ENCODE results near the gene MAP3K20.
"Not testable (repeated sequence)": the region's sequence is repeated elsewhere in the genome, so short reads cannot be mapped to it uniquely, and the experiment has no call there.

The MAP3K20 gene

DNA sequence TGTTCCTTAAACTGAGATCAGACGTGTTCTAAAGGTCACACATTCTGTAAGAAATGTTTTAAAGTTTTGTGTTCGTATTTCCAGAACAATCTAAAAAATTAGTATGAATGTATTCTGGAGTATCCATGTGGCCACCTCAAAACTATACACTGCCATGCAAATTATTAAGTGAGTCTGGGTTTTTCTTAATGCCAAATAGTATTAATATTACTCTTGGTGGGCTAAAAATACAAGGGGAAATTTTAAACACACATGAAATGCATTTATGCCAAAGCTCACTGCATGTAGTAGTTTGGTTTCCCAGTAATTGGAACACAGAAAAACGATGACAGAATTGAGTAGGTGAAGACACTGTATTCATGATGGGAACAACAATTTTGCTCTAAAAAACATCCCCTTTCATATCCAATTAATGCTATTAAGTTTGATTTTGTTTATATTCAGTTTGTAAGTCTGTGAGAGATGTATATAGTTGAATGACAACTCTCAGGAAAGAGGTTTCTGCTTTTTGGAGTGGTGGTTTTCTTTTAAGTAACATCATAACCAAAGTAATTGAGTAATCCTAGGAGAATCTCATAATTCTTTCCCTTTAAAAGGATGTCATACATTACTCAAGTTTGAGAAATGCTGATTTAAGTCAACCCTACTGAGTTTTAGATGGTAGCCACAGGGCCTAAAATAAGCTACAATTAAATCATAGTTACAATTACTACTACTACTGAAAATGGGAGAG, 203.3 kb downstream of the MAP3K20 start:
- DNase-seq (ENCODE audit: low read depth in 2 of 2) = no peak

- DNase-seq (ENCODE audit: low read depth in 2 of 2) = no peak
Observed at GRCh38 chr2:173279527-173279868, 203.9 kb downstream of the MAP3K20 start.

- DNase-seq (ENCODE audit: low read depth in 2 of 2) = no peak
Observed at GRCh38 chr2:173280853-173281252, 205.2 kb downstream of the MAP3K20 start.

GRCh38 chr2:173281898-173282297, 206.3 kb downstream of the MAP3K20 start:
- not testable (repeated sequence) for DNase-seq (ENCODE audit: low read depth in 2 of 2)

DNA sequence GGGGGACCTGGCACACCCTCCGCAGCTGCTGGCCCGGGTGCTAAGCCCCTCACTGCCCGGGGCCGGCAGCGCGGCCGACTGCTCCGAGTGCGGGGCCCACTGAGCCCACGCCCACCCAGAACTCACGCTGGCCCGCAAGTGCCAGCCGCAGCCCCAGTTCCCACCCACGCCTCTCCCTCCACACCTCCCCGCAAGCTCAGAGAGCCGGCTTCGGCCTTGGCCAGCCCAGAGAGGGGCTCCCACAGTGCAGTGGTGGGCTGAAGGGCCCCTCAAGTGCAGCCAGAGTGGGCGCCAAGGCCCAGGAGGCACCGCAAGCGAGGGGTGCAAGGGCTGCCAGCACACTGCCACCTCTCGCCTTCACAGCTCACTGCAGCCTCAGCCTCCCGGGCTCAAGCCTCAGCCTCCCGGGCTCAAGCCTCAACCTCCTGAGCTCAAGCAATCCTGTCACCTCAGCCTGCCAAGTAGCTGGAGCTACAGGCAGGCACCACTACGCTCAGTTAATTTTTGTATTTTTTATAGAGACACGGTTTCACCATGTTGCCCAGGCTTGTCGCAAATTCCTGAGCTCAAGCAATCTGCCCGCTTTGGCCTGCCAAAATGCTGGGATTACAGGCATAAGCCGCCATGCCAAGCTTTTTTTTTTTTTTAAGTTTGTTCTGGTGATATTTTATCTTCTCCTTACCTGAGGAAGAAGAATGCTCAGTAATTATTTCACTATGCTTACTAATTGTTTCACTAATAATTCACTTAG, 207.3 kb downstream of the MAP3K20 start:
- DNase-seq (ENCODE audit: low read depth in 2 of 2) = no peak

GRCh38 chr2:173286153-173286809, 210.6 kb downstream of the MAP3K20 start:
- DNase-seq (ENCODE audit: low read depth in 2 of 2) = no peak

- DNase-seq (ENCODE audit: low read depth in 2 of 2) = no peak
Observed at GRCh38 chr2:173287594-173287993, 211.9 kb downstream of the MAP3K20 start.

- peak in 1 of 2 experiments; percentile 2 for DNase-seq (ENCODE audit: low read depth in 2 of 2)
Observed at GRCh38 chr2:173288561-173288960, 212.9 kb downstream of the MAP3K20 start.

- DNase-seq (ENCODE audit: low read depth in 2 of 2) = no peak
Observed at GRCh38 chr2:173290046-173290445, 214.4 kb downstream of the MAP3K20 start.

GRCh38 chr2:173290518-173290917, 214.9 kb downstream of the MAP3K20 start:
- DNase-seq (ENCODE audit: low read depth in 2 of 2) = no peak

GRCh38 chr2:173291412-173291811, 215.8 kb downstream of the MAP3K20 start:
- DNase-seq (ENCODE audit: low read depth in 2 of 2) = no peak

DNA sequence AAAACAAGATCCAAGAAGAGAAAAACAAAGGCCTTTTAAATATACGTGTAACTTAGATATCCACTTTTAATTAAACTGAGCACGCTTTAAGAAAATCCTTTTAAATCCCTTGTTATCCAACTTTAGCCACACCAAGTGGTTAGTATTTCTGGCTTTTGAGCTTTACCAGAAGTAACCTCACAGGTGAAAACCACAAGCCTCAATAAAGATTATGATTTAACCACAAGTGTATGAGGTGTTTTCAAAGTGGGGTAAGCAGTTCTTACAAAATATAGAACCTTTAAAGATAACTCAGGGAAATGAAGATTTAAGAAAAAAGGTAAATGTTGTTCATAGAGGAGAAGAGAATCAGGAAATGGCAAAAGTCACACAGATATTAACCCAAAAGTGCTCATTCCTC, 220.6 kb downstream of the MAP3K20 start:
- DNase-seq (ENCODE audit: low read depth in 2 of 2) = no peak

DNA sequence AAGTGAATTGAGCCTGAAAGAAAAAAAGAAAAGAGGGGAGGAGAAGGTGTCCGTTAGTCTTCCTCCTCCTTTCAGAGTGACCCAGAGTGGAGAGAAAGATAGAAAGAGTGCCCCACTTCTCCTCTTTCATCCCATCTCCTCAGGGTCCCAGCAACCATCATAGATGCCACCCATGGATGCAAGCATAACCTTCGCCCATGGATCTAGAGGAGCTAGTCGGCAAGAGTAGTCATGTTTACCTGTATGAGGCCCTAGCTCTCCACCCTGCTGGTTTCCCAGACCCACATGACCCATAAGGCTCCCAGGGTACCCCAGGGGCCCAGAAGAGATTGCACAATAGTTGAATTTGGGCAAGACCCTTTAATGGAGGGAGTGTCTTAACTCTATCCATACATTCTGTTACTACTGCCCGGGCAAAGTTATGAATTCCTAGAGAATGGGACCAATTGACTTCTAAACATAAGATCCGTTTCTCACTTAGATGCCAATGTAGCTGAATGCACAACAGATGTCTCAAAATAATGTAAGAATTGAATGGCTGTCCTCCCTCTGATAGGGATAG, 223.0 kb downstream of the MAP3K20 start:
- no peak for DNase-seq (ENCODE audit: low read depth in 2 of 2)

DNA sequence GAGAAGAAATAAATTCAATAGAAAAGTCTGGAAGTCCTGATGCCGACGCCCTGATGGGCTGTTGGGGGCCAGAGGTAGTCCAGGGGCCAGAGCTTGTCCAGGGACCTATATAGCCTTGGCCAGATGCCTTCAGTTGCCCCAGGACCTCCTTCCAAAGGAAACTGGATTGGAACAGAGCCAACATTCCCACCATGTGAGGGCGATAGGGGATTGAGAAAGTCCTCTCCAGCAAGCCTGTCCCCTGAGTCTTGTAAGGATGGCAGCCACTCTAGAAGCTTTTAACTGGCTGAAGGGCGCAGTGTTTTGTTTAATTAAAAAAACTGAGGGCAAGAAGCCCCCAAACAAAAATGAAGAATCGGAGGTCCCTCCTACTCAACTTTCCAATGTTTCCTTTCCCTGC, 224.1 kb downstream of the MAP3K20 start:
- DNase-seq (ENCODE audit: low read depth in 2 of 2) = no peak

DNA sequence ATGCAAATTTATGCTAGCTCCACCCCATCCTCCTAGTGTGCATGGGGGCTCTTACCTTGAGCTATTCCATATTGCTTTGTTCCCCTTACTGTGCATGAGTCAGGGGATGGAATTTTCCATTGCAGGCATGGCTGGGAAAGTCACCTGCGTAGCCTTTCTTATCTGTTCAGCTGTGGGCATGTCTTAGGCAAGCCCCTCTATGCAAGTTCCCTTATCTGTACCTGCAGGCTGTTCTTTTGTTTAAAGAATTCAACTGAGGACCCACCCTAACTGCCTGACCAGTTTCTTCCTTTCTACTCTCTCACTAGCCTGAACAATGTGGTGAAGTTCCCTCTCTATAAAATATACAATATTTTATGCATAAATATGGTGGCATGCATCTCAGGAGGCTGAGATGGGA, 224.8 kb downstream of the MAP3K20 start:
- no peak for DNase-seq (ENCODE audit: low read depth in 2 of 2)

- not testable (repeated sequence) for DNase-seq (ENCODE audit: low read depth in 2 of 2)
Observed at GRCh38 chr2:173301549-173301948, 225.9 kb downstream of the MAP3K20 start.

DNA sequence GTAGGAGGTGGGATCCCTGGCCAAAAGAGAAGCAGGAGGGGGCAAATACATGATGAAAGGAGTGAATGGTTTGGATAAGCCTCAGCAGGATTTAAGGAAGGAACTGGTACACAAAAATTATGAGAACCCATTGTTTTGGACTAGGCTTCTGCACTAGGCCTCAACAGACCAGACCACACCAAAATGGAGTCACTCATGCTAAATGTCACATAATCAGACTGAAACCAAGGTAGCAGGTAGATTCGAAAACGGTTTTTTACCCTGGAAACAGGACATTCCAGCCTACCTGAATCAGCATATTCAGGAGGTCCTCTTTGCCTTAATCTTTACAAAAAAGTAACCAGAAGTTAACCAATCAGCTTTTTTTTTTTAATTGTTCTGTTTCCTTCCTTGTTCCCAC, 229.7 kb downstream of the MAP3K20 start:
- DNase-seq (ENCODE audit: low read depth in 2 of 2) = no peak

DNA sequence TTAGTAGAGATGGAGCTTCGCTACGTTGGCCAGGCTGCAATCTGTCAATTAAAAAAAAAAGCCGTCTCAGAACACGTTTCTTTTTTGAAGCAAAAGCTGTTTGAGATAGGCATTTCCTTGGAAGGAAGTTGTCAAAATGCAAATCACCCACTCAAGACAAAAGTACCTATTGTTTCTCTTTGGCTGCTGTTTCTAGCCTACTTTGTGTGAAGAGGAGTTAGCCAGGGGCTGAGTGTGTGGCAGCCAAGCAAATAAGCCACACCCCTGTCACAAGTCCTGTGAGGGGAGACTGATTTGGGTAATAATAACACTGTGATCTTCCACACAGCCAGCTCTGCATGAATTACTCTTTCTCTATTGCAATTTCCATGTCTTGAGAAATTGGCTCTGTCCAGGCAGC, 231.6 kb downstream of the MAP3K20 start:
- DNase-seq (ENCODE audit: low read depth in 2 of 2) = no peak

- not testable (repeated sequence) for DNase-seq (ENCODE audit: low read depth in 2 of 2)
Observed at GRCh38 chr2:173309370-173309769, 233.7 kb downstream of the MAP3K20 start.

DNA sequence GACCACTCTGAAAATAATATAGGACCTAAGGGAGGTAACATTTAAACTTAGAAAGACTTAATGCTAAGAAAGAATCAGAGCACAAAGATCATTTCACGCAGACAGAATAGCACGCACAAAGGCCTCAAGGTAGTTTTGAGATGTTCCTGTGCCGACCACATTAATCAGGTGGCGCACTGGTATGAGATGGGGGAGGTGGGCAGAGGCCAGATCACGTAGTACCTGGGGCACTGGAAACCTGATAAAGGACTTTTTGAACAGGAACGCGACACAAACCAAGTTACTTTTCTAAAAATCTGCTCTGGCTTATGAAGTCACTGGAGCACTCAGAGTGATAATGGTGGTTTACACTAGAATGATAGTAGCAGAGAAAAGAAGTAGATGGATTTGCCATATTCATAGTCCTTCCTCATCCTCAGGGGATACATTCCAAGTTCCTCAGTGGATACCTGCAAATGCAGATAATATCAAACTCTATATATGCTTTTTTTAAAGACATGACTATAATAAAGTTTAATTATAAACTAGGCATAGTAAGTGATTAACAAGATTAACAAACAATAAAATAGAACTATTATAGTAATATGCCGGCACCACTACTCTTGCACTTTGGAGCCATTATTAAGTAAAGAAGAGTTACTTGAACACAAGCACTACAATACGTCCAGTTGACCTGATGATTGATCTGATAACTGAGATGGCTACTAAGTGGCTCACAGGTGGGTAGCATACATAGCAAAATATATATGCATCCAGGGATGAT, 236.4 kb downstream of the MAP3K20 start:
- DNase-seq (ENCODE audit: low read depth in 2 of 2) = no peak
